GM12878 (cell line): ENCODE results near the gene OGFOD2.

Experiments used
- FOXK2 ChIP-seq: fragments of 450-650 bp; IDR thresholded peaks from 2 replicates; pipeline ENCODE4 v1.6.1; 2017; ENCODE audit warnings: mild to moderate bottlenecking, moderate library complexity
- TF ChIP-seq, protein P1 (sequence below): IDR thresholded peaks from 2 replicates; pipeline ENCODE4 v1.6.1; 2012; ENCODE audit warnings: mild to moderate bottlenecking, low read depth, low read length

DNA sequence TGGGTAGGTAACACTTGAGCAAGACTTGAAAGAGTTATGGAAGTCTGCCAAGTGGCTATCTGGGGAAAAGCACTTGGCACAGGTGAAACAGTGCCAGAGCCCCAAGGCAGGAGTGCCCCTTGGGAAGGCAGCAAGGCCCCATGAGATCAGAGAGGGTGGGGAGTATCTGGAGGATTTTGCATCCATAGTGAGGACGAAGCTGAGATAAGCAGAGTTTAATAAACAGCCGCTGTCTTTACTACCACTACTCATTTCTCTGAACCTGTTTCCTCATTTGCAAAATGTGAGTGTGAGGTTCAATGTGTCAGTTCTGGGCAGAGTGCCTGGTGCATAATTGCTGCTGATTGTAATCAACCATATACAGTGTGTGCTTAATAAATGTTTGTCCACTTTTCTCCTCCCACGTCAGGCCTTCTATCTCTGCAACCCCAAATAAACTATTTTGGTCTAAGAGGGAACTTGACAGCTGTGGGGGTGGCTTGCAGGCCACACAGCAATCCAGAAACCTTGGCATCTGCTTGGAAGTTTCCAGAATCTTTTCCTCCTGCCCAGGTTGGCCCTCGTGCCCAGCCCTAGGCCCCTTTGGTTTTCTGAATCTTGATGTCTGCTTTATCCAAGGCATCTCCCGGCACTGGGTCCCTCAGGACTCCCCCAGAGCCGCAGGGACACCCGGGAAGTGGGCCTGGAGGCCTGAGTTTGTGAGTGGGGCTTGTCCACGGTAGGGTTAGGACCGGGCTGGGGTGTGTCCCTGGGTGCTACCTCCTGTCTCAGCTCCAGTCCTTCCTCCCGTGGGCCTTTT is 13.3 kb upstream of the OGFOD2 start:
- TF ChIP-seq, protein P1, sequence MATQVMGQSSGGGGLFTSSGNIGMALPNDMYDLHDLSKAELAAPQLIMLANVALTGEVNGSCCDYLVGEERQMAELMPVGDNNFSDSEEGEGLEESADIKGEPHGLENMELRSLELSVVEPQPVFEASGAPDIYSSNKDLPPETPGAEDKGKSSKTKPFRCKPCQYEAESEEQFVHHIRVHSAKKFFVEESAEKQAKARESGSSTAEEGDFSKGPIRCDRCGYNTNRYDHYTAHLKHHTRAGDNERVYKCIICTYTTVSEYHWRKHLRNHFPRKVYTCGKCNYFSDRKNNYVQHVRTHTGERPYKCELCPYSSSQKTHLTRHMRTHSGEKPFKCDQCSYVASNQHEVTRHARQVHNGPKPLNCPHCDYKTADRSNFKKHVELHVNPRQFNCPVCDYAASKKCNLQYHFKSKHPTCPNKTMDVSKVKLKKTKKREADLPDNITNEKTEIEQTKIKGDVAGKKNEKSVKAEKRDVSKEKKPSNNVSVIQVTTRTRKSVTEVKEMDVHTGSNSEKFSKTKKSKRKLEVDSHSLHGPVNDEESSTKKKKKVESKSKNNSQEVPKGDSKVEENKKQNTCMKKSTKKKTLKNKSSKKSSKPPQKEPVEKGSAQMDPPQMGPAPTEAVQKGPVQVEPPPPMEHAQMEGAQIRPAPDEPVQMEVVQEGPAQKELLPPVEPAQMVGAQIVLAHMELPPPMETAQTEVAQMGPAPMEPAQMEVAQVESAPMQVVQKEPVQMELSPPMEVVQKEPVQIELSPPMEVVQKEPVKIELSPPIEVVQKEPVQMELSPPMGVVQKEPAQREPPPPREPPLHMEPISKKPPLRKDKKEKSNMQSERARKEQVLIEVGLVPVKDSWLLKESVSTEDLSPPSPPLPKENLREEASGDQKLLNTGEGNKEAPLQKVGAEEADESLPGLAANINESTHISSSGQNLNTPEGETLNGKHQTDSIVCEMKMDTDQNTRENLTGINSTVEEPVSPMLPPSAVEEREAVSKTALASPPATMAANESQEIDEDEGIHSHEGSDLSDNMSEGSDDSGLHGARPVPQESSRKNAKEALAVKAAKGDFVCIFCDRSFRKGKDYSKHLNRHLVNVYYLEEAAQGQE = no peak
- no peak for TF ChIP-seq FOXK2
